WTC11 (cell line): ENCODE results near the gene SIRT2. TPM values are rescaled to one million over a fixed set of nuclear protein-coding genes. Genes with fewer than 3 reads are reported as not detected.

ENCODE experiments used
- ATAC-seq: fragments of 200-7000 bp; cut with Tn5 transposase; 2 replicates; pipeline ENCODE4 v1.10.0; 2021; ENCODE audit warnings: mild to moderate bottlenecking, moderate library complexity
- CTCF ChIA-PET: fragments of 300-600 bp; sonication (Branson Sonifier 250); formaldehyde crosslinking; loops from one replicate; lab custom pipeline; 2021; ENCODE audit warnings: antibody characterized with exemption; lab: Charles Lee
- POLR2A ChIA-PET: fragments of 350-600 bp; sonication (Branson Sonifier 250); formaldehyde crosslinking; loops from one replicate; lab custom pipeline; 2021; ENCODE audit warnings: antibody characterized with exemption; lab: Charles Lee
- DNase-seq: peaks from one replicate; pipeline ENCODE4 v3.0.0; 2021; ENCODE audit warnings: low spot score
- H3K27ac Mint-ChIP-seq: 2 replicates; pipeline ENCODE4 v1.8.0; 2021; ENCODE audit warnings: mixed read lengths
- H3K27me3 Mint-ChIP-seq: 2 replicates; pipeline ENCODE4 v1.8.0; 2021; ENCODE audit warnings: low read depth, mild to moderate bottlenecking, moderate library complexity, mixed read lengths
- H3K36me3 Mint-ChIP-seq: 2 replicates; pipeline ENCODE4 v1.8.0; 2021; ENCODE audit warnings: mixed read lengths
- H3K4me1 Mint-ChIP-seq: 2 replicates; pipeline ENCODE4 v1.8.0; 2022; ENCODE audit warnings: mixed read lengths
- H3K4me3 Mint-ChIP-seq: 2 replicates; pipeline ENCODE4 v1.8.0; 2021; ENCODE audit warnings: mild to moderate bottlenecking, moderate library complexity, mixed read lengths
- H3K9me3 Mint-ChIP-seq: 2 replicates; pipeline ENCODE4 v1.8.0; 2021; ENCODE audit warnings: mixed read lengths
- ELF4 ChIP-seq: sonication (generic); formaldehyde crosslinking; IDR thresholded peaks from 2 replicates; pipeline ENCODE4 v1.8.1; 2022; ENCODE audit warnings: low read depth, mild to moderate bottlenecking, moderate library complexity, missing genetic modification reagents
- FOXJ3 ChIP-seq: sonication (generic); formaldehyde crosslinking; IDR thresholded peaks from 2 replicates; pipeline ENCODE4 v1.9.0; 2021; ENCODE audit warnings: missing genetic modification reagents, mild to moderate bottlenecking, borderline replicate concordance
- GABPB1 ChIP-seq: sonication (generic); formaldehyde crosslinking; IDR thresholded peaks from 2 replicates; pipeline ENCODE4 v1.8.1; 2023; ENCODE audit warnings: mild to moderate bottlenecking, missing genetic modification reagents
- GRHL2 ChIP-seq: fragments of 250-450 bp; sonication (Bioruptor Pico); IDR thresholded peaks from 2 replicates; pipeline ENCODE4 v1.8.0; 2022; ENCODE audit warnings: mild to moderate bottlenecking, moderate library complexity; ENCODE audit not compliant: insufficient replicate concordance, severe bottlenecking
- KAT7 ChIP-seq: sonication (generic); formaldehyde crosslinking; IDR thresholded peaks from 2 replicates; pipeline ENCODE4 v1.8.1; 2023; ENCODE audit warnings: missing genetic modification reagents, mild to moderate bottlenecking, borderline replicate concordance
- MXD4 ChIP-seq: fragments of 250-450 bp; sonication (Bioruptor Pico); IDR thresholded peaks from 2 replicates; pipeline ENCODE4 v1.8.0; 2021; ENCODE audit warnings: mild to moderate bottlenecking, moderate library complexity, borderline replicate concordance
- NFATC4 ChIP-seq: fragments of 250-450 bp; sonication (Bioruptor Pico); IDR thresholded peaks from 2 replicates; pipeline ENCODE4 v1.9.0; 2021; ENCODE audit warnings: mild to moderate bottlenecking
- NFE2L1 ChIP-seq: sonication (generic); formaldehyde crosslinking; IDR thresholded peaks from 2 replicates; pipeline ENCODE4 v1.8.1; 2023; ENCODE audit warnings: missing genetic modification reagents
- NR1H2 ChIP-seq: sonication (generic); formaldehyde crosslinking; IDR thresholded peaks from 2 replicates; pipeline ENCODE4 v1.9.0; 2021; ENCODE audit warnings: mild to moderate bottlenecking, moderate library complexity, missing genetic modification reagents
- NR3C1 ChIP-seq: sonication (generic); formaldehyde crosslinking; conservative IDR thresholded peaks from 2 replicates; pipeline ENCODE4 v1.8.1; 2023; ENCODE audit warnings: low read depth, mild to moderate bottlenecking, missing genetic modification reagents
- SMAD3 ChIP-seq: sonication (generic); formaldehyde crosslinking; IDR thresholded peaks from 2 replicates; pipeline ENCODE4 v1.8.0; 2022; ENCODE audit warnings: missing genetic modification reagents, mild to moderate bottlenecking, borderline replicate concordance
- SOX15 ChIP-seq: fragments of 250-450 bp; sonication (Bioruptor Pico); IDR thresholded peaks from 2 replicates; pipeline ENCODE4 v1.9.0; 2021; ENCODE audit warnings: mild to moderate bottlenecking
- TCF7 ChIP-seq: sonication (generic); formaldehyde crosslinking; IDR thresholded peaks from 2 replicates; pipeline ENCODE4 v1.8.0; 2022; ENCODE audit warnings: mild to moderate bottlenecking, low read depth, missing genetic modification reagents, moderate library complexity
- ZNF138 ChIP-seq: sonication (generic); formaldehyde crosslinking; conservative IDR thresholded peaks from 2 replicates; pipeline ENCODE4 v1.8.1; 2022; ENCODE audit warnings: mild to moderate bottlenecking, moderate library complexity, missing genetic modification reagents
- ZNF232 ChIP-seq: sonication (generic); formaldehyde crosslinking; IDR thresholded peaks from 2 replicates; pipeline ENCODE4 v1.8.0; 2022; ENCODE audit warnings: mild to moderate bottlenecking, missing genetic modification reagents
- ZNF396 ChIP-seq: fragments of 250-450 bp; sonication (Bioruptor Pico); IDR thresholded peaks from 2 replicates; pipeline ENCODE4 v1.8.0; 2021; ENCODE audit warnings: mild to moderate bottlenecking, moderate library complexity, borderline replicate concordance
- ZNF671 ChIP-seq: fragments of 250-450 bp; sonication (Bioruptor Pico); IDR thresholded peaks from 2 replicates; pipeline ENCODE4 v1.8.0; 2021; ENCODE audit warnings: mild to moderate bottlenecking
- total RNA-seq: library from RNA; stranded (reverse); gene quantifications from 3 replicates; pipeline ENCODE4 v1.2.3, GENCODE V29; 2021
- TF ChIP-seq, protein P1 (sequence below): sonication (generic); formaldehyde crosslinking; IDR thresholded peaks from 2 replicates; pipeline ENCODE4 v1.8.1; 2023; ENCODE audit warnings: mild to moderate bottlenecking, moderate library complexity, missing genetic modification reagents
- TF ChIP-seq, protein P2 (sequence below): fragments of 200-600 bp; IDR thresholded peaks from 2 replicates; pipeline ENCODE4 v1.8.0; 2022; ENCODE audit warnings: antibody characterized with exemption
- TF ChIP-seq, protein P3 (sequence below): sonication (generic); formaldehyde crosslinking; IDR thresholded peaks from 2 replicates; pipeline ENCODE4 v1.8.0; 2023; ENCODE audit warnings: mild to moderate bottlenecking, missing genetic modification reagents
- TF ChIP-seq, protein P4 (sequence below): fragments of 250-450 bp; sonication (Bioruptor Pico); IDR thresholded peaks from 2 replicates; pipeline ENCODE4 v2.1.2; 2022; ENCODE audit warnings: mild to moderate bottlenecking, moderate library complexity
- TF ChIP-seq, protein P5 (sequence below): sonication (generic); formaldehyde crosslinking; conservative IDR thresholded peaks from 2 replicates; pipeline ENCODE4 v1.8.1; 2022; ENCODE audit warnings: mild to moderate bottlenecking, missing genetic modification reagents
- TF ChIP-seq, protein P6 (sequence below): sonication (generic); formaldehyde crosslinking; IDR thresholded peaks from 2 replicates; pipeline ENCODE4 v1.8.1; 2022; ENCODE audit warnings: mild to moderate bottlenecking, missing genetic modification reagents, moderate library complexity, borderline replicate concordance

The SIRT2 gene
- total RNA-seq, 1 experiment from 2014 or later: 9.5 TPM

DNA sequence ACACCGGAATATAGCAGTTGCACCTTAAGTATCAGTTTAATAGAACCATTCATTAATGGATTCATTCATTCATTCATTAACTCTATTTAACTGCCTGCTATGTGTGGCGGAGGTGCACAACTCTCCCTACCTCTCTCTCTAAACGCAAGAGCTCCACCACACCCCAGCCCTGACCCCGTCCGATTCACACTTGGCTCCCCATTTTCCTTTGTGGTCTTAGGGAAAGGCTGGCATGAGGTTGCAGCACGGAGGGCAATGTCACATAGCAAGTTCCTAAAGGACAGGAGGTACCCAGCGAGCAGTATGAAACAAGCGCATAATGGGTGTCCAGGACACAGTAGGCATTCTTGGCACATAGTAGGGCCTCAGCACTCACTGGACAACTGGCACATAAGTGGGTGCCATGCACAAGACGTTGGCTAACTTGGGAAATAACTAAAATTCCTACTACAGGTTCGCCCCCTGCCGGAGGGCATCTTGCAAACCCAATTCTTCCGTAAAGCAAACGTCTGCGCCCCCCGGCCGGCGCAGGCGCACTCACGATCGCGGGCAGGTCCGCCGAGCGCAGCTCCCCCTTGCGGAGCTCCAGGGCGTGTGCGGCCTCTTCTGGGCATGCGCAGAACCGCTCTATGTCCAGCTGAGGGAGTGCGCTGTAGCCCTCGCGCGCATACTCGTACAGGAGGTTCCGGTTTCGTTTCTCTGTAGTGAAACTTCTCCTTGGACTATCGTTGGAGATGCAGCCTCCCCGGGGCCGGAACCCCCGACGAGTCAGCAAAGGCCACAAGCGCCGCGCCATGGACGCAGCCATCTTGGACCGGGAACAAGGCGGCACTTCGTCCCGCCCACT is 30.7 kb upstream of the SIRT2 start, which contains the start of gene SARS2 (continued):
- TF ChIP-seq NR1H2: no peak
- TF ChIP-seq, protein P1, sequence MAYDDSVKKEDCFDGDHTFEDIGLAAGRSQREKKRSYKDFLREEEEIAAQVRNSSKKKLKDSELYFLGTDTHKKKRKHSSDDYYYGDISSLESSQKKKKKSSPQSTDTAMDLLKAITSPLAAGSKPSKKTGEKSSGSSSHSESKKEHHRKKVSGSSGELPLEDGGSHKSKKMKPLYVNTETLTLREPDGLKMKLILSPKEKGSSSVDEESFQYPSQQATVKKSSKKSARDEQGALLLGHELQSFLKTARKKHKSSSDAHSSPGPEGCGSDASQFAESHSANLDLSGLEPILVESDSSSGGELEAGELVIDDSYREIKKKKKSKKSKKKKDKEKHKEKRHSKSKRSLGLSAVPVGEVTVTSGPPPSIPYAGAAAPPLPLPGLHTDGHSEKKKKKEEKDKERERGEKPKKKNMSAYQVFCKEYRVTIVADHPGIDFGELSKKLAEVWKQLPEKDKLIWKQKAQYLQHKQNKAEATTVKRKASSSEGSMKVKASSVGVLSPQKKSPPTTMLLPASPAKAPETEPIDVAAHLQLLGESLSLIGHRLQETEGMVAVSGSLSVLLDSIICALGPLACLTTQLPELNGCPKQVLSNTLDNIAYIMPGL (CRISPR knock-in tag): peak; percentile 34; the same call in 1 of the 2 replicates
- TF ChIP-seq, protein P2, sequence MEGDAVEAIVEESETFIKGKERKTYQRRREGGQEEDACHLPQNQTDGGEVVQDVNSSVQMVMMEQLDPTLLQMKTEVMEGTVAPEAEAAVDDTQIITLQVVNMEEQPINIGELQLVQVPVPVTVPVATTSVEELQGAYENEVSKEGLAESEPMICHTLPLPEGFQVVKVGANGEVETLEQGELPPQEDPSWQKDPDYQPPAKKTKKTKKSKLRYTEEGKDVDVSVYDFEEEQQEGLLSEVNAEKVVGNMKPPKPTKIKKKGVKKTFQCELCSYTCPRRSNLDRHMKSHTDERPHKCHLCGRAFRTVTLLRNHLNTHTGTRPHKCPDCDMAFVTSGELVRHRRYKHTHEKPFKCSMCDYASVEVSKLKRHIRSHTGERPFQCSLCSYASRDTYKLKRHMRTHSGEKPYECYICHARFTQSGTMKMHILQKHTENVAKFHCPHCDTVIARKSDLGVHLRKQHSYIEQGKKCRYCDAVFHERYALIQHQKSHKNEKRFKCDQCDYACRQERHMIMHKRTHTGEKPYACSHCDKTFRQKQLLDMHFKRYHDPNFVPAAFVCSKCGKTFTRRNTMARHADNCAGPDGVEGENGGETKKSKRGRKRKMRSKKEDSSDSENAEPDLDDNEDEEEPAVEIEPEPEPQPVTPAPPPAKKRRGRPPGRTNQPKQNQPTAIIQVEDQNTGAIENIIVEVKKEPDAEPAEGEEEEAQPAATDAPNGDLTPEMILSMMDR: peak; percentile 86; the same call in 1 of the 2 replicates
- 0 out of 2 replicates have a peak, but pooled peaks have one; percentile 14 for TF ChIP-seq ZNF232
- TF ChIP-seq, protein P3, sequence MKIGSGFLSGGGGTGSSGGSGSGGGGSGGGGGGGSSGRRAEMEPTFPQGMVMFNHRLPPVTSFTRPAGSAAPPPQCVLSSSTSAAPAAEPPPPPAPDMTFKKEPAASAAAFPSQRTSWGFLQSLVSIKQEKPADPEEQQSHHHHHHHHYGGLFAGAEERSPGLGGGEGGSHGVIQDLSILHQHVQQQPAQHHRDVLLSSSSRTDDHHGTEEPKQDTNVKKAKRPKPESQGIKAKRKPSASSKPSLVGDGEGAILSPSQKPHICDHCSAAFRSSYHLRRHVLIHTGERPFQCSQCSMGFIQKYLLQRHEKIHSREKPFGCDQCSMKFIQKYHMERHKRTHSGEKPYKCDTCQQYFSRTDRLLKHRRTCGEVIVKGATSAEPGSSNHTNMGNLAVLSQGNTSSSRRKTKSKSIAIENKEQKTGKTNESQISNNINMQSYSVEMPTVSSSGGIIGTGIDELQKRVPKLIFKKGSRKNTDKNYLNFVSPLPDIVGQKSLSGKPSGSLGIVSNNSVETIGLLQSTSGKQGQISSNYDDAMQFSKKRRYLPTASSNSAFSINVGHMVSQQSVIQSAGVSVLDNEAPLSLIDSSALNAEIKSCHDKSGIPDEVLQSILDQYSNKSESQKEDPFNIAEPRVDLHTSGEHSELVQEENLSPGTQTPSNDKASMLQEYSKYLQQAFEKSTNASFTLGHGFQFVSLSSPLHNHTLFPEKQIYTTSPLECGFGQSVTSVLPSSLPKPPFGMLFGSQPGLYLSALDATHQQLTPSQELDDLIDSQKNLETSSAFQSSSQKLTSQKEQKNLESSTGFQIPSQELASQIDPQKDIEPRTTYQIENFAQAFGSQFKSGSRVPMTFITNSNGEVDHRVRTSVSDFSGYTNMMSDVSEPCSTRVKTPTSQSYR (CRISPR knock-in tag): no peak
- no peak for TF ChIP-seq NFE2L1 (CRISPR knock-in tag)
- TF ChIP-seq ELF4: no peak
- no peak for TF ChIP-seq ZNF396 (CRISPR knock-in tag)
- TF ChIP-seq FOXJ3: no peak
- peak; percentile 16; the same call in 1 of the 2 replicates for TF ChIP-seq GABPB1
- no peak for TF ChIP-seq TCF7 (CRISPR knock-in tag)

DNA sequence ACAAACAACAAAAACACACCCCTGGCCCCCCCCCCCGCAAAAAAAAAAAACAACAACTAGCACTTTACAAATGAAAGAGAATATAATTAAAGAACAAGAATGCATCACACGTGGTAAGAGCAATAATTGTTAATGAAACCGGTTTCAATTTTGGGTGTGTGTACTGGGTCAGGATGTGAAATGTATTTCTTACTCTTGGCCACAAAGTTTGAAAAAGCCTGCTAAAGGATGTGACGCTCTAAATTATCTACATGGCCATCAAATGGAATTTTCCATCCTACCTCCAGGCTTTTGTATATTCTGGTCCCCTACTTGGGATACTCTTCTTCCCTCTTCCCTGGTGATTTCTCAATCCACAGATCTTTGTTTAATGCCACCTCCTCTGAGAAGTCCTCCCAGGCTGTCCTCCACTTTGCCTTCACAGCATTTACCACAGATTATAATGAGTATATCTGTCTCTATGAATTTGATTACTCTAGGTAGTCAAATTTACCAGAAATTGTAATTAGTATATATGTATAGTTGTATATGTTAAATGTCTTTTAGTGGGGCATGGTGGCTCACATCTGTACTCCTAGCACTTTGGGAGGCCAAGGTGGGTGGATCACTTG is 29.1 kb upstream of the SIRT2 start:
- no peak for ATAC-seq
- CTCF ChIA-PET: interaction anchor here (0.6 to 2.5 kb wide), 4 partner anchors 29 to 198 kb away, joined by 3 to 14 read pairs (median 3); partner anchors contain the start of genes NFKBIB and SIRT2
- peaks cover 51% of the 10 kb centered on the region for H3K36me3 Mint-ChIP-seq
- H3K9me3 Mint-ChIP-seq: peaks cover 7% of the 10 kb centered on the region
- POLR2A ChIA-PET: no interaction called here
- no peaks in the 10 kb centered on the region for H3K27me3 Mint-ChIP-seq
- peak overlapping the region; percentile 31; the same call in 1 of the 2 replicates for H3K27ac Mint-ChIP-seq
- no peak for DNase-seq
- peaks cover 10% of the 10 kb centered on the region for H3K4me1 Mint-ChIP-seq
- H3K4me3 Mint-ChIP-seq: peak overlapping the region; percentile 82; the same call in 1 of the 2 replicates
- TF ChIP-seq SMAD3 (CRISPR knock-in tag) (no peak), ZNF232 (no peak), KAT7 (no peak), SOX15 (CRISPR knock-in tag) (no peak), GRHL2 (CRISPR knock-in tag) (no peak), NR3C1 (CRISPR knock-in tag) (no peak), ZNF138 (no peak), NFATC4 (CRISPR knock-in tag) (no peak), ELF4 (no peak), MXD4 (CRISPR knock-in tag) (no peak), ZNF671 (no peak)
- TF ChIP-seq, protein P4, sequence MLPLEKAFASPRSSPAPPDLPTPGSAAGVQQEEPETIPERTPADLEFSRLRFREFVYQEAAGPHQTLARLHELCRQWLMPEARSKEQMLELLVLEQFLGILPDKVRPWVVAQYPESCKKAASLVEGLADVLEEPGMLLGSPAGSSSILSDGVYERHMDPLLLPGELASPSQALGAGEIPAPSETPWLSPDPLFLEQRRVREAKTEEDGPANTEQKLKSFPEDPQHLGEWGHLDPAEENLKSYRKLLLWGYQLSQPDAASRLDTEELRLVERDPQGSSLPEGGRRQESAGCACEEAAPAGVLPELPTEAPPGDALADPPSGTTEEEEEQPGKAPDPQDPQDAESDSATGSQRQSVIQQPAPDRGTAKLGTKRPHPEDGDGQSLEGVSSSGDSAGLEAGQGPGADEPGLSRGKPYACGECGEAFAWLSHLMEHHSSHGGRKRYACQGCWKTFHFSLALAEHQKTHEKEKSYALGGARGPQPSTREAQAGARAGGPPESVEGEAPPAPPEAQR (CRISPR knock-in tag): no peak
- TF ChIP-seq, protein P5, sequence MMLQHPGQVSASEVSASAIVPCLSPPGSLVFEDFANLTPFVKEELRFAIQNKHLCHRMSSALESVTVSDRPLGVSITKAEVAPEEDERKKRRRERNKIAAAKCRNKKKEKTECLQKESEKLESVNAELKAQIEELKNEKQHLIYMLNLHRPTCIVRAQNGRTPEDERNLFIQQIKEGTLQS (CRISPR knock-in tag): no peak
- TF ChIP-seq, protein P6, sequence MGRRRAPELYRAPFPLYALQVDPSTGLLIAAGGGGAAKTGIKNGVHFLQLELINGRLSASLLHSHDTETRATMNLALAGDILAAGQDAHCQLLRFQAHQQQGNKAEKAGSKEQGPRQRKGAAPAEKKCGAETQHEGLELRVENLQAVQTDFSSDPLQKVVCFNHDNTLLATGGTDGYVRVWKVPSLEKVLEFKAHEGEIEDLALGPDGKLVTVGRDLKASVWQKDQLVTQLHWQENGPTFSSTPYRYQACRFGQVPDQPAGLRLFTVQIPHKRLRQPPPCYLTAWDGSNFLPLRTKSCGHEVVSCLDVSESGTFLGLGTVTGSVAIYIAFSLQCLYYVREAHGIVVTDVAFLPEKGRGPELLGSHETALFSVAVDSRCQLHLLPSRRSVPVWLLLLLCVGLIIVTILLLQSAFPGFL (CRISPR knock-in tag): no peak
- TF ChIP-seq, protein P1 (CRISPR knock-in tag): no peak
